ENCODE data around the gene CALU. TPM values are rescaled to one million over a fixed set of nuclear protein-coding genes. Genes with fewer than 3 reads are reported as not detected.

CALU gene
- total RNA-seq, 6 donors from 2014 or later = 25.1 to 113 (median 76.6) TPM

- no peak for TF ChIP-seq POLR2A (IDR thresholded peaks at IDR 0.05)
- TF ChIP-seq EP300 (IDR thresholded peaks at IDR 0.05) = no peak
- TF ChIP-seq POLR2AphosphoS5 (IDR thresholded peaks at IDR 0.05) = no peak
- no peak for TF ChIP-seq CTCF (IDR thresholded peaks at IDR 0.05)
- ATAC-seq (ENCODE audit: low FRiP score in 2 of 2) (no peak), DNase-seq (no peak)
- WGBS, 2 donors = 81 to 82% methylated on average over 5 of the region's 5 CpGs
- Histone ChIP-seq H3K9me3 (peaks cover 0 to 5% (median 2%) of the 10 kb centered on the region in 4 donors), H3K4me1 (no peaks in the 10 kb centered on the region), H3K36me3 (peaks cover 0 to 13% (median 6%) of the 10 kb centered on the region in 4 donors), H3K4me3 (no peak overlapping the region), H3K27ac (no peak overlapping the region), H3K27me3 (no peaks in the 10 kb centered on the region)
Observed at GRCh38 chr7:128777156-128778123, 38.3 kb downstream of the CALU start.

- Histone ChIP-seq H3K27me3 (no peaks in the 10 kb centered on the region), H3K27ac (no peak overlapping the region), H3K36me3 (peaks cover 0 to 9% (median 3%) of the 10 kb centered on the region in 4 donors), H3K4me3 (no peak overlapping the region), H3K4me1 (no peaks in the 10 kb centered on the region), H3K9me3 (peaks cover 0 to 5% (median 2%) of the 10 kb centered on the region in 4 donors)
- TF ChIP-seq POLR2A (IDR thresholded peaks at IDR 0.05) (no peak), EP300 (IDR thresholded peaks at IDR 0.05) (no peak), CTCF (IDR thresholded peaks at IDR 0.05) (no peak), POLR2AphosphoS5 (IDR thresholded peaks at IDR 0.05) (no peak)
- DNase-seq = no peak
- whole genome bisulfite sequencing, 2 donors = 93% methylated on average over 3 of the region's 5 CpGs; no CpG with 5 or more reads in 1 of the 2 donors
- ATAC-seq (ENCODE audit: low FRiP score in 2 of 2) = no peak
Observed at GRCh38 chr7:128778946-128779345, 39.8 kb downstream of the CALU start.

GRCh38 chr7:128781126-128781525 is 42.0 kb downstream of the CALU start:
- 69 to 86% methylated on average over 2 to 5 of the region's 5 CpGs for WGBS, 2 donors
- Histone ChIP-seq H3K36me3 (no peaks in the 10 kb centered on the region), H3K4me3 (no peak overlapping the region), H3K27ac (no peak overlapping the region), H3K27me3 (no peaks in the 10 kb centered on the region), H3K4me1 (no peaks in the 10 kb centered on the region), H3K9me3 (peaks cover 0 to 5% (median 2%) of the 10 kb centered on the region in 4 donors)
- TF ChIP-seq POLR2AphosphoS5 (IDR thresholded peaks at IDR 0.05) = no peak
- TF ChIP-seq POLR2A (IDR thresholded peaks at IDR 0.05) = no peak
- no peak for TF ChIP-seq CTCF (IDR thresholded peaks at IDR 0.05)
- TF ChIP-seq EP300 (IDR thresholded peaks at IDR 0.05) = no peak
- no peak for DNase-seq
- ATAC-seq (ENCODE audit: low FRiP score in 2 of 2) = peak in 1 of 2 donors; percentile 84

GRCh38 chr7:128781851-128782250 is 42.7 kb downstream of the CALU start:
- Histone ChIP-seq H3K9me3 (peaks cover 0 to 5% (median 2%) of the 10 kb centered on the region in 4 donors), H3K36me3 (no peaks in the 10 kb centered on the region), H3K4me1 (no peaks in the 10 kb centered on the region), H3K27me3 (no peaks in the 10 kb centered on the region), H3K4me3 (no peak overlapping the region), H3K27ac (no peak overlapping the region)
- DNase-seq = no peak
- ATAC-seq (ENCODE audit: low FRiP score in 2 of 2) = peak in 1 of 2 donors; percentile 20
- WGBS, 2 donors = 76 to 78% methylated on average over 3 of the region's 3 CpGs
- no peak for TF ChIP-seq EP300 (IDR thresholded peaks at IDR 0.05)
- no peak for TF ChIP-seq POLR2AphosphoS5 (IDR thresholded peaks at IDR 0.05)
- no peak for TF ChIP-seq POLR2A (IDR thresholded peaks at IDR 0.05)
- no peak for TF ChIP-seq CTCF (IDR thresholded peaks at IDR 0.05)
